Hepatocyte (in vitro differentiated cells): ENCODE data around the gene GATA5.

ENCODE experiments used
- CTCF ChIP-seq: fragments of 200-600 bp; sonication (generic); IDR thresholded peaks from 2 replicates; pipeline ENCODE4 v1.5.1; 2016; ENCODE audit warnings: antibody characterized with exemption, mild to moderate bottlenecking; ENCODE audit not compliant: poor library complexity
- EZH2phosphoT487 ChIP-seq: fragments of 200-600 bp; sonication (generic); IDR thresholded peaks from one replicate; pipeline ENCODE4 v1.6.1; 2018; ENCODE audit warnings: antibody characterized with exemption, mild to moderate bottlenecking, low read depth, moderate library complexity; ENCODE audit not compliant: unreplicated experiment, severe bottlenecking

GRCh38 chr20:62452475-62453095 lies 23.2 kb downstream of the GATA5 start:
- TF ChIP-seq EZH2phosphoT487 (no peak), CTCF (no peak)
